GM12864 (cell line): Measurements from ENCODE around the gene VSX1.
A peak's percentile ranks its signal among the peaks of the same experiment; 100 is the strongest.

Experiments used
- DNase-seq: peaks from one replicate; pipeline ENCODE4 v3.0.0-alpha.2; 2011; ENCODE audit warnings: low read depth
- H3K4me3 ChIP-seq: 2 replicates; pipeline ENCODE4 v1.5.1; 2011; ENCODE audit warnings: mild to moderate bottlenecking, low read depth, low read length, control low read depth
- TF ChIP-seq, protein P1 (sequence below): IDR thresholded peaks from 2 replicates; pipeline ENCODE4 v1.5.1; 2011; ENCODE audit warnings: low read depth, mild to moderate bottlenecking, moderate library complexity, low read length, control low read depth, inconsistent platforms; ENCODE audit errors: missing control alignments

VSX1 gene

GRCh38 chr20:25065625-25066338, 16.2 kb downstream of the VSX1 start:
- no peak for DNase-seq
- H3K4me3 ChIP-seq, result no peak overlapping the region
- TF ChIP-seq, protein P1, sequence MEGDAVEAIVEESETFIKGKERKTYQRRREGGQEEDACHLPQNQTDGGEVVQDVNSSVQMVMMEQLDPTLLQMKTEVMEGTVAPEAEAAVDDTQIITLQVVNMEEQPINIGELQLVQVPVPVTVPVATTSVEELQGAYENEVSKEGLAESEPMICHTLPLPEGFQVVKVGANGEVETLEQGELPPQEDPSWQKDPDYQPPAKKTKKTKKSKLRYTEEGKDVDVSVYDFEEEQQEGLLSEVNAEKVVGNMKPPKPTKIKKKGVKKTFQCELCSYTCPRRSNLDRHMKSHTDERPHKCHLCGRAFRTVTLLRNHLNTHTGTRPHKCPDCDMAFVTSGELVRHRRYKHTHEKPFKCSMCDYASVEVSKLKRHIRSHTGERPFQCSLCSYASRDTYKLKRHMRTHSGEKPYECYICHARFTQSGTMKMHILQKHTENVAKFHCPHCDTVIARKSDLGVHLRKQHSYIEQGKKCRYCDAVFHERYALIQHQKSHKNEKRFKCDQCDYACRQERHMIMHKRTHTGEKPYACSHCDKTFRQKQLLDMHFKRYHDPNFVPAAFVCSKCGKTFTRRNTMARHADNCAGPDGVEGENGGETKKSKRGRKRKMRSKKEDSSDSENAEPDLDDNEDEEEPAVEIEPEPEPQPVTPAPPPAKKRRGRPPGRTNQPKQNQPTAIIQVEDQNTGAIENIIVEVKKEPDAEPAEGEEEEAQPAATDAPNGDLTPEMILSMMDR, result peak; percentile 74

GRCh38 chr20:25065072-25065624, 16.8 kb downstream of the VSX1 start:
- TF ChIP-seq, protein P1, result no peak
- H3K4me3 ChIP-seq, result no peak overlapping the region

GRCh38 chr20:25064561-25065071, 17.3 kb downstream of the VSX1 start:
- no peak for DNase-seq
- TF ChIP-seq, protein P1, result no peak
- no peak overlapping the region for H3K4me3 ChIP-seq

More at GRCh38 chr20:25065072-25065624, 16.8 kb downstream of the VSX1 start:
- DNase-seq, result no peak

DNA sequence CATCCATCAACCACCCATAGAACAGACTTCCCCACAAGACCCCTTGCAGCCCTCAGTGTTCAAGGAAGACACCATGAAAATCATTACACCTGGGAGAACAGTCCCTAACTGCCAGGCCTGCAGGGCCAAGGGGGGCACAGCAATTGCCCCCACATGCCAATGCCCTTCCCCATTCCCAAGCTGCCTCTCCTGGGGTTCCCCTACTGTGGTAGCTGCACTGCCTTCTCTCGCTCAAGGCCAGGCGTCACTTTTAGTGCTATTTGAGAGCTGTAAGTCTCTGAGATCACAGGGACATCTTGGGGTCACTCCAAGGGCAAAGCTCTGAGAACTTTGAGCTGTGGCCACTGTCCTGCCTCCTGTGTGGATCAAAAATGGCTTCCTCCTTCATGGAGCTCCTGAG, 18.0 kb downstream of the VSX1 start:
- TF ChIP-seq, protein P1, result no peak
- no peak for DNase-seq
- H3K4me3 ChIP-seq, result no peak overlapping the region

DNA sequence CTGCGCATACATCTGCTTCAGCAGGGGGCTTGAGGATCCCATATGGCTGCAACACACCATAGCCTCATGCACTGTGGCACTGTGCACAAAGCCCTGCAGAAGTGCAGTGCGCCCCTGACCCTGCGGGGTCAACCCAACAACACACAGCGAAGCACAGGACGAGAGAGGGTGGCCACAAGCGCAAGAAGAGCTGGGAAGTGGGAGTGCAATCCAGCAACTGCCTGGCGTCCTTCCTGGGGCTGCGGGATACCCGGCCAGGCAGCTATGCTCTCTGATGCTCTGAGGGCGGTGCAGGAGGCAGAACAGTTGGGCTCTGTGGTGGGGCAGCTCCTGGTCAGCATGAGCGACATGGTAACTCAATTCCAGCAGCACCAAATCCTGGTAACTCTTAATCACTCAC, 18.4 kb downstream of the VSX1 start:
- no peak overlapping the region for H3K4me3 ChIP-seq
- TF ChIP-seq, protein P1, result no peak
- no peak for DNase-seq

DNA sequence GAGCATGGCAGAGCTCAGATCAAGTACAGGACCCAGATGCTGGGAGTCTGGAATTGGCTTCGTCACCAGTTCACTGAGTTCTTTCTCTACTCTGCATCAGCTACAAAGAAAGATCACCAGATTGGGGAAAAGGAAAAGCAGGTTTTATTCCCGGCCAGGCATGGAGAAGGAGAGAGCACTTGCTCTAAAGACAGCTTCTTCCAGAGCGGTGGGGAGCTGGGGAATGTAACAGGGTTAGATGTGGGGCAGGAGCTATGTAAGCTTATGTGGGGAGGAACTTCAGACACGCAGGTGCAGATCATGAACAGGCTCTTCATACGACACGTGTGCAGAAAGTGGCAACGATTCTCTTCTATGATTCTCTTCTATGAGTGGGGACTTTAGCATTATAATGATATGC, 19.1 kb downstream of the VSX1 start:
- no peak overlapping the region for H3K4me3 ChIP-seq
- TF ChIP-seq, protein P1, result no peak
- no peak for DNase-seq
